Stimulated activated CD8-positive, alpha-beta memory T cell treated with anti-CD3 and anti-CD28 coated beads, Interleukin-2, amount 100 ng/mL, for 48 hours (primary cell): ENCODE data around the gene LTB4R2.

Experiments used
- DNase-seq, 2 donors: peaks; one replicate each; pipeline ENCODE4 v3.0.0-alpha.2; 2020; ENCODE audit warnings: low read depth in 2 of 2

The LTB4R2 gene, protein sequence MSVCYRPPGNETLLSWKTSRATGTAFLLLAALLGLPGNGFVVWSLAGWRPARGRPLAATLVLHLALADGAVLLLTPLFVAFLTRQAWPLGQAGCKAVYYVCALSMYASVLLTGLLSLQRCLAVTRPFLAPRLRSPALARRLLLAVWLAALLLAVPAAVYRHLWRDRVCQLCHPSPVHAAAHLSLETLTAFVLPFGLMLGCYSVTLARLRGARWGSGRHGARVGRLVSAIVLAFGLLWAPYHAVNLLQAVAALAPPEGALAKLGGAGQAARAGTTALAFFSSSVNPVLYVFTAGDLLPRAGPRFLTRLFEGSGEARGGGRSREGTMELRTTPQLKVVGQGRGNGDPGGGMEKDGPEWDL

DNA sequence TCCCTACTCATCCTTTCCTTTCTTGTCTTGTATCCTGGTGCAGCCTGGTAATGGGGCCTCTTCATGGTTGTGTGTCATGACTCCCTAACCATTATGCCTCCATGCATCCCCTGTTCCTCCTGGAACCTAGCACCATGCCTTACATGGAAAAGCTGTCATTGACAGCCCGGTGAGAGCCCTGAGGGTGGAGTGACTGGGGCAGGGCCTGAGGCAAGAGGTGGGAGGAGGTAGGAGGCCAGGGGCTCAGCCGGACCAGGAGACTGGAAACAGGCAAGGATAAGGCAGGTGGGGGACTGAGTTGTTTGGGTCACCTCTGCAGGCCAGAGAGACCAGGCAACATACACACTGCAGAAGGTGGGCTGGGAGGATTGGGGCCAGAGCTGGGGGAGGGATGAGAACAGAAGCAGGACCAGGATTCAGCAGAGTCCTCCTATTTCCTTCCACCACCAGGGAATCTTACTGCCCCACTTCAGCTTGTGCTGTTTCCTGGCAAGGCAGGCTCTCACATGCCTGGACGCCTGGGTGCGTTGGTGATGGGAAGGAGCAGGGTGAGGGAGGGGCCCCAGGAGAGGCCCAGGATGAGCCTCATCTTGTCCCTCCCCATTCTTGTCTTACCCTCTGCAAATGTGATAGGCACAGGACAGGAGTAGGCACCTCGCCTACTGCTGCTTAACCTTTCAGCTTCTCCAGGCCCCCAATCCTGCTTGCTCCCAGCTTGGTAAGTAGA lies at the start of gene LTB4R2:
Gene LTB4R2 (plus strand): TSS at position 603 of the 727 bp plus-strand sequence. CDS start 525 bp downstream, outside the sequence.
- no peak for DNase-seq

DNA sequence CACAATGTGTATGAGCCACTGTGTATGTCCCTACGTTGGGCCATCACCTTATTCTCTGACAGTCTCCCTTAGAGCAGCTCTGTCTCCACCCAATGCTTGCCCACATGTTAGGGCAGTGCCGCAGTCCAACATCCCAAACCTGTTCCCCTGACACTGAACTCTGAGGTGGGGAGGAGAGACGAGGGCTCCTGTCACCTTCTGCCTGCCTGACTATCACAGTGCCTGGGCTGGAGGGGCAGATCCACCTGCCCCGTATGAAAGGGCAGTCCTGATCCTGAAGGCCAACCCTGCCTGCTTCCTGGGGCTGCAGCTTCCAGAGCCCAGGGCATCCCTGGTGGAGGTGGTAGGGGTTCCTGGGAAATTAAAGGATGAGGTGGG lies 49.2 kb upstream of the LTB4R2 start:
- DNase-seq, result no peak

- no peak for DNase-seq
These were observed 48.5 kb upstream of the LTB4R2 start for GRCh38 chr14:24261256-24261968.

GRCh38 chr14:24261969-24262327 lies 48.0 kb upstream of the LTB4R2 start:
- DNase-seq, result no peak

DNA sequence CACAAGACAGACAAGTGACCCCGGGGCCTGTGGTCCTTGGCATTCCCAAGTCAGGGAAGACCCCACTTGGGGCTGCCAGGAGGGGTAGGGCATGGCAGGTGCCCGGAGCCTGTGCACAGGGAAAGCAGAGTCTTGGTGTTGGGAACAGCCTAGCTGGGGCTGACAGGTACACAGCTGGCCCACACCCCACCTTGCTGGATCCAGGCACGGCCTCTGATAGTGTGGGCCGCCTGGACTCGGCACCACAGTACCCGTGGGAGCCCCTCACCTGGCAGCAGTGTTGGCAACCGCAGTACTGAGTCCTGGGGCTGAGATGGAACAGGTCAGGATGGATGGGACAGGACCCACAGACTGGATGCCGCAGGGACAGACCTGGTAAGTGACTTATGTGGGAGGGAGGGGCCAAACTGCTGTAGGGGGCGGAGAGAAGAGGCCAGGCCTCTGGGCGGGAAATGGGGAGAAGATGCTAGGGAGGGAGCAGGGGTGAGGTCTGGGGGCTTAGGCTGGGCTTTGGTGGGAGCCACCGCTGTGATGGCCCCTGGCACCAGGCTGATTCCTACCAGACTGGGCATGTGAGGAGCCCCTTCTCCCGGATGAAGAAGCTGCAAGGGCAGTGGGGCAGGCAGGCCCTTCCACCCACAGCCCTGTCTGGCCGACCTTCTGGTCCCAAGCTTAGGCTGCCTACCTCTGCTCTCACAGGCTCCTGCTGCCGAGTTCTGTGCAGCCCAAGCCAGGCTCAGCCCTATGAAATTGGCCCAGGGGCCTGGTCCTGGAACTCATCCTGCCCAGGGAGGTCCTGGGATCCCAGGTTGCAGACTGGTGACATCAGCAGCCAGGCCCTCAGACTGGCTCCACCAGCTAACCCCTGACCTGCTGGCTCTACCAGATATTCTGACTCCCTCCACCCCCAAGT lies 46.9 kb upstream of the LTB4R2 start, which contains the start of gene TGM1:
Gene TGM1 (minus strand): TSS at position 357 of the 913 bp plus-strand sequence. CDS start 825 bp downstream, outside the sequence.
- DNase-seq, result no peak

- DNase-seq, result no peak
These were observed 46.1 kb upstream of the LTB4R2 start for GRCh38 chr14:24263848-24264247.

DNA sequence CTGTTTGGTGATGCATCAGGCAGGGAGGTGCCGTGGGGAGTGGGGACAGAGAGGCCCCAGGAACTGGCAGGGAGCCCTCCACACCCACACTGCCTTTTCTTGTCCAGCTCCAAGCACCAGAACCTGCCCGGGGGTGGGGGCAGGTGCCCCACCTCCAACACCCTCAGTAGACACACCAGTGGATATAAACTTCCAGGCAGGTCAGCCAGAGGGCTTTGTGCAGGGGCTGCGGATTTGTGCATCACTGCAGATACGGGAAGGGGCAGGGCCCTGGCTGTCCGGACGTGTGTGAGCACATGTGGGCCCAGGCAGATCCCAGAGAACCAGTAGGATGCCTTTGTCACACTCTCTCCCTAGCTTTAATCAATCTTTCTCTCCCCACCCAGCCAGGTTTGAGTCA lies 45.6 kb upstream of the LTB4R2 start:
- no peak for DNase-seq

DNA sequence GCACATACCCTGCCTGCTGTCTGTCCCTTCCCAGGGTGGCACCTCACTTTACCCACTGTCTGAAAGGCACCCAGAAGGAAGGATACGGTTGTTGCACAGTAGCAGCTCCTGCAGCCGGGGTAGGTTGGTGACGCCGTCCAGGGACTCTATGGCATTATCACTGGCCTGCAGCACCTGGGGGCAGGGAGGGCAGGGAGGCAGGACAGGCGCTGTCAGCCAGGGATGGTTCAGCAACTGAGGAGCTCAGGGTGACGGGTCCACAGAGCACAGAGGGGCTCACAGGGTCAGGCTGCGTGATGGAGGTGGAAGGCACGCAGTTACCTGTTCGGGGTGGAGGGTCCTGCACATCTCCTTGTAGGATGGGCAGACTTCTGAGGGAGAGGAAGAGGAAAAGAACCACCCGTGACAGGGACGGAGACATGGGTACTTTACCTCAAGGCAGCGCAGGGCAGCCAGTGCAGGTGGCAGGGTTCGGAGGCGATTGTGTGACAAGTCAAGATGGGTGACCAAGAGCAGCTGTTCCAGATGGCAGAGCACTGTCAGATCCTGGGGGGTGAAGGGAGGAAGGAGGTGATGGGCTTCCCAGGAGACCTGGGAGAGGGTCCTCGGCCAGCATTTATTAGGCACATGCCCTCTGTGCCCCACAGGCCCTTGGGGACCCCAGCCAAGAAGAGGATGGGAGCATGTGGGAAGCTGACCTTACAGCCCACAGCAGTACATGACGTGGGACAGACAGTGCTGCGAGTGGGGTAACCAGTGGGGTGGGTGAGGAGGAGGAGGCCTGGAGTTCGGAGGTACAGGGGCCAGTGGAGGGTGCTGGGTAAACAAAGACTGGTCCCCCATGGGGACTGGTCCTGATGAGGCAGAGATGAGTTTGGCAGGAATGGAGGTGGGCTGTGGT lies 43.3 kb upstream of the LTB4R2 start:
- DNase-seq, result no peak

DNA sequence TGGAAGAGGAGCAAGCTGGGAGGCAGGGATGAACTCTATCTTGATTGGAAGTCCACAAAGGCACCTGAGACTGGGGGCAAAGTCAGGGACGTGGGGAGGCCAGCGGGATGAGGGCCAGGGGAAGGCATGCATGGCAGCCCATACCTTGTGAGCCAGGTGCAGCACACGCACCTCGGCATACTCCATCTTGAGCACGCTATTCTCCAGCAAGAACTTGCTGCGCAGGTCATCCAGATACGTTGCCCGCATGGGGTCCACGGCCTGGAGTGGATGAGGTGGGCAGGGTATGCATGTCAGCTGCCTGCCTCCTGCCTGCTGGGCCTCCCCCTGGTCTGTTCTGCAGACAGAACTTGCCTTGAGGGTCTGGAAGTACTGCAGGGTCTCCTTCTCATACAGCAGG lies 42.4 kb upstream of the LTB4R2 start:
- DNase-seq, result no peak

DNA sequence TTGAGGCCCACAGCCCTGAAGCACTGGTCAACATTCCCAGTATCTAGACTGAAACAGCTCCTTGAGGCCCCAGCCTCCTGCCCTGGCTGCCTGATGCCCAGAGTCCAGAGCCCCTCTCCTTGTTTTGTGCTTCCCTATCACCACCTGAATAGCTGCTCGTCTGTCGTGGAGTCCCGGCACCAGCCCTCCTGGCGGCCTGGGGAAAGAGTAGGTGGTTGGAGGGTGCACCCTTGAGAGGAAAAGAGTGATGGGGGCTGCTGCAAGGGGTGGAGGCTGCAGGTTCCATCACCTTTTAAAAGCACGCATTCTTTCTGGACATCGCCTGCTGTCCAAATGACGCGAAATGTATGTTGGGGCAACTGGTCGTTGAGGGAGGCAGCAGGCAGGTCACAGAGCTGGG lies 41.7 kb upstream of the LTB4R2 start:
- DNase-seq, result no peak

GRCh38 chr14:24269368-24269767 lies 40.6 kb upstream of the LTB4R2 start:
- no peak for DNase-seq

- DNase-seq, result no peak
These were observed 39.9 kb upstream of the LTB4R2 start for GRCh38 chr14:24269910-24270536.

DNA sequence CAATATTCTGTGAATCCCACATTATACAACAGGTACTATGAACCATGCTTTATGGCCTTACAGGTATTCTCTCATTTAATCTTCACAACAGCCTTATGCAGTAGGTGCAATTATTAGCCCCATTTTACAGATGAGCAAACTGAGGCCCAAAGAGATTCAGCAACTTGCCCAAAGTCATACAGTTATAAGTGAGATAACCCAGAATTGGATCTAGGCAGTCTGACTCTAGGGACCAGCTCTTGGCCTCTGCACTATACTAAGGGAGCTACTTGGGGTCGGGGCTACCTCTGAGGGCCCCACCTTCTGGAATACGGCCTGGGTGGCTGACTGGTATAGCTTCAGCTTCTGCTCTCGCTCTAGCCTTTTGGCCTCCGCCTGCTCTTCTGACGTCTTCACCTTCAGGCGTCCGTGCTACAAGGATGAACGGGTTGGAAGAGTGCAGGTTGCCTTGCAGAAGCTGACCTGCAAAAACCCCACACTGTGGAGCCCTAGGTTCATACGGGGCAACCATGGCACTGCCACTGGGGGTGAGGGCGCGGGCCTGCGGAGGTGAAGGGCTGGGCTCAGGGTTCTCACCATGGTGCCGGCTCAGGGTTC lies 39.3 kb upstream of the LTB4R2 start:
- no peak for DNase-seq

- peak; percentile 78 to 80 for DNase-seq
These were observed 38.7 kb upstream of the LTB4R2 start, which contains the start of gene RABGGTA for GRCh38 chr14:24271134-24271833. TSS of gene RABGGTA (minus strand) at chr14:24271597. CDS start at chr14:24271115, 482 bp downstream.

GRCh38 chr14:24271834-24272263 lies 38.1 kb upstream of the LTB4R2 start:
- no peak for DNase-seq

DNA sequence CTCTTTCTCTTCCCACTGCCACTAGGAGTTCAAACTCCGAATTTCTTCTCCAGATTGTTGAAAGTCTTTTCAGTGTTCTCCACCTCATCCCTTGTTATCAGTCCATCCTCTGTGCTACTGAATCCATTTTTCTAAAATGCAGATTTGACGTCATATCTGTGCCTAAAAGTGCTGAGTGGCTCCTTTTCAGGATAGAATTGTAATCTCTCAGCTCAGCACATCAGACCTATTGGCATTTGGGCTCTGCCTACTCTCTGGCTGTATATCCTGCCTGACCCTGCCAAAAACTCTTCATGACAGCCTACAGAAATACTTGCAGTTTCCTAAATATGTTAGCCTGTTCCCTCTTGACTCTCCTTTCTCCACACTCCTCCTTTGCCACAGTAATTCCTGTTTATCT lies 37.5 kb upstream of the LTB4R2 start:
- no peak for DNase-seq

- DNase-seq, result no peak
These were observed 36.4 kb upstream of the LTB4R2 start for GRCh38 chr14:24273422-24273998.

DNA sequence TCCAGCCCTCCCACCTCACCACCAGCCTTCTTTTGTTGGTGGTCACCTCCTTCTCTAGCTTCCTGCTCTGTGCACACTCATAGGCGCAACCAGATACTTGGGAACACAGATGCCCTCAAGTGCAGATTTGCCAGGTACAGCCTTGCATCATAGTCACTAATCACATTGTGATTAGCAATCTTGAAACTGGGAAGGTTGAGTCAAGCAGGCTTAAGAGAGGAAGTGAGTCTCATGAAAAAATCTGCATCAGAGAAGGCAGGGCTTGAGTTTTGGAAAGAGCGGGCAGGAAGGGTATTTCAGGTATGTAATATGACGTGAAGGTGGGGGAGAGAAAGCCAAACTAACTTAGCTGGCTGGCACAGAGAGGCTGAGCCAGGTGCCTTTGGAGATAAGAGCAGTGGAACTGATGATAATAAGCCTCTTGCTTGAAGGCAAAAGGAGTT lies 35.8 kb upstream of the LTB4R2 start:
- DNase-seq, result peak in 1 of 2 donors; percentile 18
